IPS DF 19.7 (cell line): ENCODE data around the gene APOL4.
"Not testable (repeated sequence)": the region's sequence is repeated elsewhere in the genome, so short reads cannot be mapped to it uniquely, and the experiment has no call there.

ENCODE experiments used
- DNase-seq: peaks from one replicate; pipeline ENCODE4 v3.0.0-alpha.2; 2013; ENCODE audit warnings: low read depth, low spot score

The APOL4 gene

DNA sequence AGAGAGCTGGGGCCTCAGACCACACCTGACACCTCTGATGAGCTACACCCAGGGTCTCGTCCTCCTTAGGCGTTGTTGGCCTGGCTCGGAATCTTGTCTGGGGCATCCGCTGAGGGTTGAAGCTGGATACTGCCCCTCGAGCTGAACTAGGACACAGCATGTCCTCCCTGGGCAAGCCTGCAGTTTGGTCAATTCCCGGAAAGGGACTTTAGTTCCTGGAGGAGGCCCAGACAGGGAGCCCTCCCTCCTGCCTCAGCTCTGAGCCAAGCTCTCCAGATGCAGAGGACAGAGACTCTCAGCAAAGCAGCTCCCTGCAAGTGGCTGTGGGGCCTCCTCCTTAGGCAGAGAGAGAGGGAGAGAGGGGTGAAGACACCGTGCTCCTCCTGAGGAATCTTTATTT lies 45.9 kb downstream of the APOL4 start:
- no peak for DNase-seq

GRCh38 chr22:36154423-36154945 lies 47.1 kb downstream of the APOL4 start:
- DNase-seq = no peak

GRCh38 chr22:36153501-36154422 lies 47.8 kb downstream of the APOL4 start:
- DNase-seq = no peak

DNA sequence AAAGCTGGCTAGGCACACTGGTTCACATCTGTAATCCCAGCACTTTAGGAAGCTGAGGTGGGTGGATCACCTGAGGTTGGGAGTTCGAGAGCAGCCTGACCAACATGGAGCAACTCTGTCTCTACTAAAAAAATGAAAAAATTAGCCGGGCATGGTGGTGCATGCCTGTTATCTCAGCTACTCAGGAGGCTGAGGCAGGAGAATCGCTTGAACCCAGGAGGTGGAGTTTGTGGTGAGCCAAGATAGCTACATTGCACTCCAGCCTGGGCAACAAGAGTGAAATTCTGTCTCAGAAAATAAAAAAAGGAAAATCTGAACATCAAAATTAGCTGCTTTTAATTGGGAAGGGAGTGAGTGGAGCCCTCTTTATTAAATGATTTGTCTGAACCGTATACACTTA lies 48.8 kb downstream of the APOL4 start:
- not testable (repeated sequence) for DNase-seq

DNA sequence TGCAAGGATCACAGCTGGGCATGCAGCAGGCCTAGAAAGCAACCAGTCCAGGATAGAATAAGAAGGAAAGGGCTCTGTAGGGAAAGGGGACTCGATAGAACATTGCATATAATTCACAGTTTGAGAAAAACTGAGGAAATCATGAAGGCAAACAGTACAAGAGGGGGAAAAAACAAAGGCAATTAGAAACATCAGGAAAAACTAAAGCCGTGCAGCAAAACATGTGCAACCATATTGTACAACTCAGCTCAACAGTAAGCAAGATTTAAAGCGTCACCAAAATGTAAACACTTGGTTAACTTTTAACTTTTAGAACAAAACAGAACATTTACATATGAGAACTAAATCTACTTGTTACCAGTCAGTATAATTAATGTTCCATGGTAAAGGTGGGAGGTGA lies 49.5 kb downstream of the APOL4 start:
- DNase-seq = no peak

DNA sequence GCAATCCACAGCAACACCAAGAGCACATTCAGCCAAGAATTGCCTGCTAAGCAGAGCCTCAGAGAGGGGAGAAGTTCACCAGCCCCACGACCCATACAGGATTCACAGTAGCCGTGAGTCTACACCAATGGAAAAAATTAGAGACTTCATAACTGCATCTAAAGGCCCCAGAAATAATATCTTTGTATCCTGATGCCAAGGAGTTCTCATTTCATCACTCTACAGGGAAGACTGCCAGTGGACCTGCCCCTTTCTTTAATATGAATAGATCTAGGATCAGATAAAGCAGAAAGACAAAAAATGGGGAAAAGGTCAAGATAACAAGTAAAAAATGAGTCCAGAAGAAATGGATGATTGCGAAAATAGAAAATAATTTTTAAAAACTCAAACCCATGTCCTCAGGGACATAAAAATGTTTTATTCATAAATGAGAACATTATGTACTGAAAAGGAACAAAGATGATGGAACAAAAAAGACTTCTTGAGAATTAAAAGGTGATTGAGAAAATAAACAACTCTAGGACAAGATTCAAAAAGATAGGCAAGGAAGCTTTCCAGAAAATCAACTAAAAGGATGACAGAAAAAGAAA lies 50.5 kb downstream of the APOL4 start:
- DNase-seq = no peak

- DNase-seq = no peak
Measured at GRCh38 chr22:36149441-36149840, 52.2 kb downstream of the APOL4 start.

DNA sequence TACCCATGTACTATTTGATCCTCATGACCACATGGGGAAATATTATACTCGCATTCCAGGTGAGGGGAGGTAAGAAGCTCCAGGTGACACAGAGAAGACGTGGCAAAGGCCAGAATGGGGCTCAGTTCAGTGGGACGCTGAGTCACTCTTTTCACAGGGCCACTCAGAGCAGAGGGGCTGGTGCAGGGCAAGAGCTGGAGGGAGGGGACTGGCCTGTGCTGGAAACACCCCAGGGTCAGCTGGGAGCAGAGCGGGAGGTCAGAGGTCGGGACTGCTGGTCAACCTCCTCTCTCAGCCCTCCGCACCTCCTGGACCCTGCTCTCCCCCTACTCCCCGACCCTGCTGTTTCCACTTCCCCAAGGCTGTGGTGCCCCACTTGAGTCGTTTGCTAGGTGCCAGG lies 53.2 kb downstream of the APOL4 start:
- no peak for DNase-seq

- no peak for DNase-seq
Measured at GRCh38 chr22:36147196-36147791, 54.3 kb downstream of the APOL4 start.

DNA sequence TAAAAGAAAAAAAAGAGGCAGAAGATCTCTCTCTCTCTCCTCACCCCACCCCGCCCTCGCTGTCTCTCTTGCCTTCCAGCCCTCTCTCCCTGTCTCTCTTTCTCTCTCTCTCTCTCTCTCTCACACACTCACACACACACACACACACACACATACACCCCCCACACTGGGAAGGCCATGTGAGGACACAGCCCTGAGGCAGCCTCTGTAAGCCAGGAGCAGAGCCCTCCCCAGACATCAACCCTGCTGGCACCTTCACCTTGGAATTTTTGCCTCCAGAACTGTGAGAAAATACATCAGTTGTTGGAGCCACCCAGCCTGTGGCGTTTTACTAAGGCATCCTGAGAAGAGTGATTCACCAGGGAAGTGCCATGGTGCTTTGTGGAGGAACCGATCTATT lies 55.7 kb downstream of the APOL4 start:
- DNase-seq = no peak

DNA sequence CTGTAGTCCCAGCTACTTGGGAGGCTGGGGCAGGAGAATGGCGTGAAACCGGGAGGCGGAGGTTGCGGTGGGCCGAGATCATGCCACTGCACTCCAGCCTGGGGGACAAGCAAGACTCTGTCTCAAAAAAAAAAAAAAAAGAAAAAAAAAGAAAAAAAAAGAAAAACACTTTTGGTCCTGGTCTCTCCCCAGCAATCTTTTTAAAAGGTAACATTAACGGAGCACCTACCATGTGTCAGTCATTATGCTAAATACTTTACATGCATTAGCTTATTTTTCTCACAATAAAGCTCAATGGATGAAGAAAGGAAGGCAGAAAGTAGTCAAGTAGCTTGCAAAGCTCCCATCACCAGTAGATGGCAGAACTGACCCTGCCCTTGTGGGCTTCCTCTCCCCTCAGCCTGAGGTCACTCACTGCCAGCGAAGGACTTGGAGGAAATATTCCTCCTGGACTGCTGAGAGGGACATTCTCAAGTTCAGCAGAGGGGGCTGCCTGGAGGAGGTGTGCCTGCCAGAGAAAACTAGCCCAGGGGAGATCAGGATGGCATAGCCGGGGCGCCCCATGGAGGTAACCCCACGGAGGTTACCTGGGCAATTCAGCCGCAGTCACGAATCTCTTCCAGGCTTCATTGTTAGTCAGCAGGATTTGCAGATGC lies 56.6 kb downstream of the APOL4 start:
- DNase-seq = peak; percentile 69

DNA sequence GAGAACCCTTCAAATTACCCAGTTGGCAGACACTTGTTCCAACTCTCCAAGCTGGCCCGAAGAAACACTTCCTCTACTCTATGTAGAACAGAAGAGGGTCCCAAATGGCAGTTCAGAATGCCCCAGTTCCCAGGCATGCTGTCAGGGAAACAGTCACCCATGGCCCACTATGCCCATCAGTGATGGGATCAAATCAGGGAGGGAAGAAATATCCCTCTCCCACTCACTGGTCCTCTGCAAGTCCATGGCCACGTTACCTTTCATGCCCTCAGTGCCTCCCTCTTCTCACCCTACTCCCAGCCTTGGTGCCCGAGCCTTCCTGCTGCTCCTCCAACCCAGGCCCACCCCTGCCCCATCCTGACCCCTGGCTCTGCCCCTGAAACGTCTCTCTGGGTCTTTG lies 57.7 kb downstream of the APOL4 start:
- DNase-seq = no peak

DNA sequence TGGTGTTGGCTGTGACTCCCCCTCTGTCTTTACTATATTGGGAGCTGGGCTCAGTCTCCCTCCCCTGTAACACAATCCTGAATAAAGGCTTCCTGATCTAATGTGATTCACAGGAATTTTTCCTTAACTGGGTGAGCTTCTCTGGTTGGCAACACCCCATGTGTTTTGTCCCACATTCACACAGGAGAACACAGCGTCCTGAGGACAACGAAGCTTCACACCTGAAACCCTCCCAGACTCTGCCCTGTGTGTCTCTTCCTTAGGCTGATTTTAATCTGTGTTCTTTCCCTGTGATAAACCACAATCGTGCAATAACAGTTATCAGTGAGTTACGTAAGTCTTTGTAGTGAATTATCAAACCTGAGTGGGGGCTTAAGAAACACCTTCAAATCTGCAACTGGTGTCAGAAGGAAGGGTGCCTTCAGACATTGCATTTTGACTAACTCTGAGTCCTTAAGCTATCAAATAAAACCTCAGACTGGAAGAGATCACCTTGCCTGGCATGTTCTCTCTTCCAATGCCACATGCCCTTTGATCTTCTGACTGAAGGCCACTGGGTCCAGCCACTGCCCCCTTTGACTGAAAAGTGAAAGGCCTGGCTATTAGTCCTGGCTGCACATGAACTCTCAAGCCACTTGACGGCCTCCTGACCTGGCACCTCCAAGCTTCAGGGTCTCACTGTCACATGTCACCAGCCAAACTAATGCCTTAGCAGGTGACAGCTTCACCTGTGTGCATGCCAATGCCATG lies 58.4 kb downstream of the APOL4 start:
- DNase-seq = no peak

DNA sequence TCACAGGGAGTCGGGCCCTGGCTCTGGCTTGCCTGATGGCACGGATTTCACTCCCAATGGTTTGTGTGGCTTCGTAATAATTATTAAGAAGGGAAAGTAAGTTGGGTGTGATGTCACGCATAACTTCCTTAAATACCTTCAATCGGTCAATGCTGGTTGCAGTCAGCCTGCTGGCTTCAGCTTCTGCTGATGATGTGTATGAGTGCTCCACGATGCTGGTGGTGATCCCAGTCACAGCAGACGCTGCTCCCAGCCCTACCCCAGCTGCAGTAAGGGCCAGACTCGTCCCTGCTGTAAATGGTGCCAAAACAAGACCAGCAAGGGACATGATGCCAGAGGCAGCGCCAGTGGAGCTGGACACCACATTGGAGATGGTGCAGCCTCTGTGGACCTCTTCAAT lies 60.1 kb downstream of the APOL4 start:
- DNase-seq = no peak
